Activated CD4-positive, alpha-beta T cell treated with anti-CD3 and anti-CD28 coated beads, Interleukin-2, amount 50 U/mL, for 48 hours (primary cell): Measurements from ENCODE around the gene CEP350.
"Not testable (repeated sequence)": the region's sequence is repeated elsewhere in the genome, so short reads cannot be mapped to it uniquely, and the experiment has no call there.

Experiments
- DNase-seq, 2 experiments: peaks; one replicate each; pipeline ENCODE4 v3.0.0-alpha.2; 2020

Gene CEP350

GRCh38 chr1:180131510-180131909 lies 176.9 kb downstream of the CEP350 start:
- peak; percentile 12 to 17 for DNase-seq

- no peak for DNase-seq
These were observed 178.6 kb downstream of the CEP350 start for GRCh38 chr1:180133193-180133592.

- not testable (repeated sequence) for DNase-seq
These were observed 179.1 kb downstream of the CEP350 start for GRCh38 chr1:180133688-180134087.

GRCh38 chr1:180135535-180135934 lies 180.9 kb downstream of the CEP350 start:
- no peak for DNase-seq

GRCh38 chr1:180136331-180136967 lies 181.8 kb downstream of the CEP350 start:
- no peak for DNase-seq

GRCh38 chr1:180136968-180137356 lies 182.4 kb downstream of the CEP350 start:
- DNase-seq = no peak

- no peak for DNase-seq
These were observed 183.2 kb downstream of the CEP350 start for GRCh38 chr1:180137776-180138175.

GRCh38 chr1:180141381-180141934 lies 186.8 kb downstream of the CEP350 start:
- DNase-seq = no peak

GRCh38 chr1:180143359-180143758 lies 188.7 kb downstream of the CEP350 start:
- no peak for DNase-seq

- DNase-seq = no peak
These were observed 190.2 kb downstream of the CEP350 start for GRCh38 chr1:180144659-180145357.

- DNase-seq = no peak
These were observed 190.8 kb downstream of the CEP350 start for GRCh38 chr1:180145446-180145845.

GRCh38 chr1:180150982-180151381 lies 196.4 kb downstream of the CEP350 start:
- no peak for DNase-seq

- DNase-seq = no peak
These were observed 196.9 kb downstream of the CEP350 start for GRCh38 chr1:180151508-180151907.

- DNase-seq = no peak
These were observed 198.0 kb downstream of the CEP350 start for GRCh38 chr1:180152588-180152987.

- DNase-seq = no peak
These were observed 198.4 kb downstream of the CEP350 start for GRCh38 chr1:180153032-180153431.

- no peak for DNase-seq
These were observed 199.4 kb downstream of the CEP350 start for GRCh38 chr1:180154003-180154324.

- peak; percentile 85 to 87 for DNase-seq
These were observed 199.9 kb downstream of the CEP350 start, which contains the start of gene QSOX1 for GRCh38 chr1:180154325-180155181. Gene QSOX1 (plus strand): TSS chr1:180154869. CDS start chr1:180154908, 39 bp downstream.

GRCh38 chr1:180155182-180155682 lies 200.6 kb downstream of the CEP350 start:
- DNase-seq = peak in 1 of 2 experiments; percentile 37

- DNase-seq = no peak
These were observed 201.6 kb downstream of the CEP350 start for GRCh38 chr1:180156201-180156600.

GRCh38 chr1:180156631-180157091 lies 202.1 kb downstream of the CEP350 start:
- DNase-seq = no peak

- no peak for DNase-seq
These were observed 202.5 kb downstream of the CEP350 start for GRCh38 chr1:180157108-180157507.

- DNase-seq = no peak
These were observed 203.0 kb downstream of the CEP350 start for GRCh38 chr1:180157576-180158057.
